Inferior parietal cortex (tissue), 1 donor: ENCODE data around the gene ELMO1.
A peak's percentile ranks its signal among the peaks of the same experiment; 100 is the strongest.
"Not testable (repeated sequence)": the region's sequence is repeated elsewhere in the genome, so short reads cannot be mapped to it uniquely, and the experiment has no call there.

Experiments
- DNase-seq: peaks from one replicate; pipeline ENCODE4 v3.0.0-alpha.2; 2016; ENCODE audit errors: extremely low spot score

Gene ELMO1

DNA sequence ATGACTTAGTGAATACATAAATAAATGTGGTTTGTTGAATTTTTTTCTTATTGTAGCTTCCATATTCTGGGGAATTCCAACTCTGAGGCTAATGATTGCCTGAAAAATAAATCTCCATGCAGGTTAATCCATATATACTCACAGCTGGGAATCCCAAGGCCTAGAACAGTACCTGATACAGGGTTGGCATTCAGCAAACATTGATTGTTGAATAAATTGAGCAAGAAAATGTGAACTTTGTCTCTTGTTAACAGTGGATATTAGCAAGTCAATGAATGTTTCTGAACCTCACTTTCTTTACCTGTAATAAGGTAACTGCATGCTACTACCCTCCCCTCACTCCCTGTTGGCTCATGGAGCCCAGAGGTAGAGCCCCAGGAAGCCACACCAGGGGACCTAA, 470.8 kb downstream of the ELMO1 start:
- no peak for DNase-seq

DNA sequence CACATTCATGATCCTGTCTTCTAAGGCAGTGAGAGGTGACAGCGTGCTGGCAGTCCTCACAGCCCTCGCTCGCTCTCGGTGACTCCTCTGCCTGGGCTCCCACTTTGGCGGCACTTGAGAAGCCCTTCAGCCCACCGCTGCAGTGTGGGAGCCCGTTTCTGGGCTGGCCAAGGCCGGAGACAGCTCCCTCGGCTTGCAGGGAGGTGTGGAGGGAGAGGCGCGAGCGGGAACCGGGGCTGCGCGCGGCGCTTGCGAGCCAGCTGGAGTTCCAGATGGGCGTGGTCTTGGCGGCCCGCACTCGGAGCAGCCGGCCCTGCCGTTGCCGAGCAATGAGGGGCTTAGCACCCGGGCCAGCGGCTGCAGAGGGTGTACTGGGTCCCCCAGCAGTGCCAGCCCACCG, 475.1 kb downstream of the ELMO1 start:
- not testable (repeated sequence) for DNase-seq

DNA sequence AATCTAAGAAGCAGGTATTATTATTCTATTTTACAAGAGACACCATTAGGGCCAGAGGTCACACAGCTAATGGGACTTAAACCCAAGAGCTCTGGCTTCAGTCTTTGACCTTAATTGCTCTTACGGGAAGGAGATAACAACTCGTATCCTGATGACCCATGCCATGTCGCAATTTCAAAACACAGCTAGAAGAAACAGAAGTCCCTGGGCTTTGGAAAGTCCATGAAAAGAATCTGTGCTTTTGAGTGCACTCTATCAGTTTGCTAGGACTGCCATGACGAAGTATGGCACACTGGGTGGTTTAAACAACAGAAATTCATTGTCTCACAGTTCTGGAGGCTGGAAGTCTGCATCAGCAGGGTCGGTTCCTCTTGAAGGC, 476.5 kb downstream of the ELMO1 start:
- DNase-seq = no peak

DNA sequence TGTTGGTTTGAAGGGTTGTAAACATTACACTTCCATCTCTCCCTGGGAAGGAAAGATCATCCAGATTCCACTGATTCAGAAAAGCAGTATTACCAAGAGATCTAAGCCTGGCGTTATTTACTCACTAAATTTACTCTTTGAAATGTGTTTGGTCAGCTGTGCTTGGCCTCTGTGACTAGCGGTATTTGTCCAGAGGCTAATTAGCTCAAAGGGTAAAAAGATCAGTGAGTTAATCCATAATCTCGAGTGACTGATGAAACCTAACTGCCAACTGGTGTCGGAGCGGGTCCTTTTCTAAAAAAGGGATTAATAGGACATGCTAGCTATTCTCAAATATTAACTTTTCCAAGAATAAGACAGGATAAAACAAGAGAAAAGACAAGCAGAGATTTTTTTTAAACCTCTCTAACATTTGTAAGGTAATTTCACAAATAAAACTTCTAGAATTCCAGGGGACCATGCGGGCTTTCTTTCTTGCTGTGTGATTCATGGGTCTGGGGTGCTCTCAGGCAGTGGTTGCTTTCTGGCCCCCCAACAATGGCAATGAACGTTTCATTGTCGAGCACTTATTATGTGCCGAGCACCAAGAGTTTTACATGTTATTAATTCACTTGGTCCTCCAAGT, 477.0 kb downstream of the ELMO1 start:
- DNase-seq = no peak

GRCh38 chr7:36970551-36971514, 477.8 kb downstream of the ELMO1 start:
- DNase-seq = no peak

DNA sequence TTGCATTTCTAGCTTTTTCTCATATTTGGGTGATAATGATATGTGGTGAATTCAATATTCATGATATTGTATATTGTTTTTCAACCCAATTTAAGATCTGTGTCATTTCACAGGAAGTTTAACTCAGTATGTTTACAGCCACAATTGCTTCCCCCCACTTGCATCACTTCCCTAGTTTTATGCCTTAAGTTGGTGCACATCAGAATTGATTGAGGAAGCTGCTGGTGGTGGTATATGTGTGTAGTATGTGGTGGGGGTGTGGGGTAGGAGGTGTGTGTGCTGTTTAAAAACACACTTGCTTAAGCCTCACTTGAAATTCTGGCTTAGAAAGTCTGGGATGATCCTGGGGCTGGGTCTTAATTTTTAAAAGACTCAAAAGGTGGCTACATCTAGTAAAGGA, 479.3 kb downstream of the ELMO1 start:
- no peak for DNase-seq

DNA sequence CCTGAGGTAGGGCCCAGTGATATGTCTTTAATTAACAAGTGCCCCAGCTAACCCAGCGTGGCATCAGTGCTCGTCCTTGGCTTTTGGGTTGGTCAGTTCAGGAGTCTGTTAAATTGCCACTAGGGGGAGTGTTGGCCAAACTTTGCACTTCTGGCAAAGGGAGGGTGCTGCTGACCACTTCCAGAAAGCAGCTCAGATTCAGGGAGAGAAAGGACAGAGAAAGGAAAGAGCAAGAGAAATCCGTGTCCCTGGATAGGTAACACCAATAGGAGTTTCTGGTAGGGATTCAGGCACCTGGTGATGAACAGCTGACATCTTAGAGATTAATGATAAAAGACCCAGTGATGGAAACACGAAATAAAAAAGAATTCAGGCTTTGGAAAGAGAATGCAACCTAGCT, 481.3 kb downstream of the ELMO1 start:
- peak; percentile 81 for DNase-seq

GRCh38 chr7:36966636-36967035, 482.0 kb downstream of the ELMO1 start:
- DNase-seq = no peak

DNA sequence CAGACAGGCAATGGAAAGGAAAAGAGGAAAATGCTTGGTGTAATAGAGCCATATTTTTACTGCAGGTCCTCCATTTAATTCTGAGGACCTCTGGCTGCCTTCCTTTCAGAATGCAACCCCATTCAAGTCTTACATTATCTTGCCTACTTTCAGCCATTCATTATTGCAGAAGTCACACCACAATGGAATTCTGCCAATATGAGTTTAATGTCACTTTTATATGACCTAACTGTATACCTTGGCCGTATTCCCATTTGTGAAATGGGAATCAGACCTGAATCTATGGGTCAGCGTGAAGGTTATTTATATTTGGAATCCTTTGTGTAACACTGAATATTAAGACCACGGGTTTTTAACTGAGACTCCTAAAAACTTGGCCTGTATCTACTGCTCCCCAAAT, 482.6 kb downstream of the ELMO1 start:
- DNase-seq = no peak

GRCh38 chr7:36965625-36966024, 483.0 kb downstream of the ELMO1 start:
- DNase-seq = no peak

GRCh38 chr7:36964297-36964696, 484.4 kb downstream of the ELMO1 start:
- DNase-seq = no peak

- no peak for DNase-seq
These were observed 486.3 kb downstream of the ELMO1 start for GRCh38 chr7:36962367-36962766.

- DNase-seq = no peak
These were observed 487.0 kb downstream of the ELMO1 start for GRCh38 chr7:36961693-36962092.

- DNase-seq = no peak
These were observed 487.6 kb downstream of the ELMO1 start for GRCh38 chr7:36961097-36961496.

GRCh38 chr7:36960105-36960504, 488.6 kb downstream of the ELMO1 start:
- no peak for DNase-seq

DNA sequence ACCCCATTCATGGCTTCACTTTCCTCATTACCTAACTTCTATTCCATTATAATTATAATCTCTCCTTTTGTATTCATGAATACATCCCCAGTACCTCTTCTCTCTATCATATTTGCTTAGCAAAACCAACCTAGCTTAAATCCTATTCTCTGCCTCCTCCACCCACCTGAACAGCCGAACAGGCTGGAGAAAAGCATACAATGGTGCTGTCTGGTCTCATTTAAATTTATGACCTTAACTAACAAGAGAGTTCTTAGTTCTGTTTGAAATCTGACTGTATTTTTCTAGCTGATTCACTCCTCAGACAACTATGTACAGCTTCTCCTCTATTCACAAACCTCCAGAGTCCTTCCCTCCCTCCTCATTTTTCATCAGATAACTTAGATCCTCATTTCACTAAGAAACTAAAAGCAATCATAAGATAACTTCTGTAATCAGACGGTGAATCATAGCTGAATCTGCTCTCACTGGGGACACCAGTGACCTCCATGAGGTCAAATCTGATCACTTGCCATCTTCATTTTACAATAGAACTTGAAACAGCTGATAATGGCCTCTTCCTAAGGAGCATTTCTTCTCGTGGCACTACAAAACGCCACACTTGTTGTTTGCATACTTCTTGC, 490.4 kb downstream of the ELMO1 start:
- no peak for DNase-seq

GRCh38 chr7:36957620-36958019, 491.0 kb downstream of the ELMO1 start:
- DNase-seq = no peak

DNA sequence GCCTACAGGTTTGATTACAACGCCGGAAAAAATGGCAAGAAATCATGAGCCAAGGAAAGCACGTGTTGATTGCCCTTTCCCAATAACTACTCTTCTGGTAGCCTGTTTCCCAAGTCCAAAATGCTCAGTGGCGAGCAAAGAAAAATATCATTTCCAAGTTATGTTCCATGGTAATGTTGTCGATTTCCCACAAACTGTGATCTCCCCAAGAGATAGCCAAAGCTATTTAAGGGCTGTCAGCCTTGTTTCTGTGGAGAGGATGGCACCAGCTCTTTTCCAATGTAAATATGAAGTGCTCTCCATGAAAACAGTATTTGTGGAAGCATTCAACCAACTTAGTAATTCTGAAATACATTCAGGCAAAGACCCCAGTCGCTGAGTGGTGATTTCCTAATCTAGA, 491.9 kb downstream of the ELMO1 start:
- DNase-seq = no peak

DNA sequence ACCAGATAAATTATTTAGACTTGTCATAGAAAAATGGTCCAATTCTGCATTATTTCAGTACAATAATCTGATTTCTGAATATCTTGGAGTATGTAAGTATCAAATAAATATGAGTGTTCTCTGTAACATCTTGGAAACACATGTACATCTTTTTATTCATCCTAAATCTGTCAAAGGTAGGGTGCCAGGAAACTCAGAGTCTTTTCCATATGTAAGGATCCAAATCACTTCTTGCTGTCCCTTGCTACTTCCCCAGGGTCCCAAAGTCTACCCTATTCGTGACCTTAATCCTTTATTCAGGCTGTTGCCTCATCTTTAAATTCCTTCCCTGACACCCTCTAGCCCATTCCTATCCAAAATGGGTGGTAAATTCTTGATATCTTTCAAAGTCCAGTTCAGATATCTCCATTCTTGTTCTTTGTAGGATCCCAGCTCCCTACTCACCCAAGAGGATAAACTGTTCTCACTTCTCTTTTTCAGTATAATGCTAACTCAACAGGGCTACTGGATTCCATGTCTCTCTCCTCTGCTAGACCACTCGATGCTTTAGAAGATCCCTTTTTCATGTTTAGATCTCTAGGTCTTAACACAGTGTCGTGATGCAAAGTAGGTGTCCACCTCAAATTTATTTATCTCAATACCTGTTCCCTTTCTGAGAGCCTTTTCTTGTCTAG, 493.1 kb downstream of the ELMO1 start:
- no peak for DNase-seq

DNA sequence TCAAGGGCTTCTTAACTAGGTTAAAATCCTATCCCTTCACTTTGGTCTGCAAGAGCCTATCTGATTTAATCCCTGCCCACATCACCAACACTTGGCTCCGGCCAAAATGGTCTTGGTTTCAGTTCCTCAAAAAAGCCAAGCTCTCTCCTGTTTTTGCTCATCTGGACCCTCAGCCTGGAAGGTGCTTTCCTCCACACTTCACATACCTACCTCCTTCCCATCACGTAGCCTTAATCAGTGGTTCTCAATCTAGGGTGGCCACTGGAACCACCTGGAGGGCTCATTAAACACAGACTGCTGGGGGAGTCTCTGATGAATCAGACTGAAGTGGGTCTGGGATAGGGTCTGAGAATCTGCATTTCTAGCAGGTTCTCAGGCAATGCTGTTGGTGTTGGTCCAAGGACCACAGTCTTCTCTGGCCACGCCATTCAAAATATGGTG, 497.4 kb downstream of the ELMO1 start:
- DNase-seq = no peak

- no peak for DNase-seq
These were observed 498.7 kb downstream of the ELMO1 start for GRCh38 chr7:36949711-36950600.
